ENCODE data around the gene ARSB. TPM values are rescaled to one million over a fixed set of nuclear protein-coding genes. Genes with fewer than 3 reads are reported as not detected.

Gene ARSB
- total and polyA plus RNA-seq, 9 of the 15 experiments (the other 6 are each of a cell fraction or from before 2014, with no cell fraction given): 0.52 to 4.6 (median 2.4) TPM

- TF ChIP-seq CBX5 (IDR thresholded peaks at IDR 0.05; ENCODE audit: borderline replicate concordance, low read depth): no peak
- TF ChIP-seq ZNF12 (CRISPR knock-in tag; IDR thresholded peaks at IDR 0.05): no peak
- TF ChIP-seq ZBED1 (IDR thresholded peaks at IDR 0.05): no peak
- TF ChIP-seq CREM (IDR thresholded peaks at IDR 0.05; ENCODE audit: low read depth): no peak
- no peak for TF ChIP-seq ZBTB1 (CRISPR knock-in tag; IDR thresholded peaks at IDR 0.05; ENCODE audit: borderline replicate concordance, low read depth)
- no peak for TF ChIP-seq ZNF431 (CRISPR knock-in tag; IDR thresholded peaks at IDR 0.05)
- TF ChIP-seq PREB (CRISPR knock-in tag; IDR thresholded peaks at IDR 0.05): no peak
- TF ChIP-seq ZNF655 (CRISPR knock-in tag; IDR thresholded peaks at IDR 0.05): no peak
Measured at GRCh38 chr5:78903861-78904260, 81.2 kb downstream of the ARSB start (continued).

- H2AFZ ChIP-seq (ENCODE audit: low read depth, low read length): no peak overlapping the region
- no peak overlapping the region for H3K27ac ChIP-seq (ENCODE audit: extremely low read depth, low read depth, low read length)
- H3K9ac ChIP-seq (ENCODE audit: insufficient read depth in 1 of 2, low read depth in 2 of 2, low read length in 2 of 2): no peak overlapping the region
- DNase-seq (ENCODE audit: extremely low read depth in 1 of 4, low spot score in 3 of 4) (no peak), FAIRE-seq (no peak), ATAC-seq (no peak)
- H3K27me3 ChIP-seq (ENCODE audit: control insufficient read depth in 2 of 2, insufficient read depth in 2 of 2, low read length in 2 of 2): peaks cover 0 to 4% of the 10 kb centered on the region in 2 experiments; a peak in 1 of 5 replicates
- no peaks in the 10 kb centered on the region for H4K20me1 ChIP-seq (replicated peaks; ENCODE audit: control insufficient read depth, insufficient read depth, low read length)
- H3K9me1 ChIP-seq (ENCODE audit: control insufficient read depth, insufficient read depth, low read length): no peaks in the 10 kb centered on the region
- POLR2A ChIA-PET: interaction anchor here (0.5 kb wide), 1 partner anchor 351 kb away, joined by 3 read pairs; no protein-coding TSS in a partner anchor
- no peak overlapping the region for H3K4me2 ChIP-seq (ENCODE audit: insufficient read depth, low read length)
- H3K36me3 ChIP-seq (ENCODE audit: control insufficient read depth, insufficient read depth, low read length): no peaks in the 10 kb centered on the region
- H3K4me3 ChIP-seq: no peak overlapping the region
- H3K79me2 ChIP-seq (ENCODE audit: control insufficient read depth, insufficient read depth, low read length): no peaks in the 10 kb centered on the region
- no TSS peak for BruUV-seq (replicated peaks)
- H3K4me1 ChIP-seq (replicated peaks in 1 of 2; ENCODE audit: control insufficient read depth in 2 of 2, insufficient read depth in 2 of 2, low read length in 2 of 2): no peaks in the 10 kb centered on the region; a peak in 1 of 5 replicates
- WGBS (ENCODE audit: insufficient coverage, low coverage, missing lambda C conversion rate): 5% methylated on average over 2 of the region's 2 CpGs
- in situ Hi-C loops (cut with MboI): no loop called here
- intact Hi-C loops (cut with micrococcal nuclease): loop anchor here (5.0 kb wide), 1 partner anchor 229 kb away; no protein-coding TSS in a partner anchor
- H3K9me3 ChIP-seq (replicated peaks; ENCODE audit: control insufficient read depth, insufficient read depth, low read depth, low read length): no peaks in the 10 kb centered on the region
- CTCF ChIA-PET (ENCODE audit: low intra/inter-chr PET ratio): no interaction called here
- no peak for TF ChIP-seq MITF (IDR thresholded peaks at IDR 0.05)
- no peak for TF ChIP-seq SMAD4 (CRISPR knock-in tag; conservative IDR thresholded peaks at IDR 0.05)
- no peak for TF ChIP-seq PPARD (CRISPR knock-in tag; IDR thresholded peaks at IDR 0.05)
- no peak for TF ChIP-seq GABPB1 (CRISPR knock-in tag; IDR thresholded peaks at IDR 0.05)
- no peak for TF ChIP-seq RBFOX2 (IDR thresholded peaks at IDR 0.05; ENCODE audit: low read depth, low read length)
- TF ChIP-seq NR2C1 (IDR thresholded peaks at IDR 0.05): no peak
- TF ChIP-seq NR2C1 (tag; IDR thresholded peaks at IDR 0.05): no peak
- TF ChIP-seq KDM1A (IDR thresholded peaks at IDR 0.05): no peak
- no peak for TF ChIP-seq ZNF24 (IDR thresholded peaks at IDR 0.05)
- no peak for TF ChIP-seq E2F4 (CRISPR knock-in tag; IDR thresholded peaks at IDR 0.05; ENCODE audit: low read depth)
- no peak for TF ChIP-seq MEF2A (IDR thresholded peaks at IDR 0.05; ENCODE audit: control insufficient read depth, low read depth, low read length)
- TF ChIP-seq ZFP36 (IDR thresholded peaks at IDR 0.05; ENCODE audit: low read depth, low read length, partially characterized antibody): no peak
Measured at GRCh38 chr5:78903353-78903752, 81.8 kb downstream of the ARSB start.

All from K562 (cell line).